NCI-H187 (cell line): ENCODE measurements around the gene CYBRD1.
"Not testable (repeated sequence)": the region's sequence is repeated elsewhere in the genome, so short reads cannot be mapped to it uniquely, and the experiment has no call there.

Source experiments
- DNase-seq, 2 experiments: peaks; one replicate each; lab custom pipeline; 2025; lab: John Stamatoyannopoulos, UW

CYBRD1 gene

GRCh38 chr2:171522052-171522787 lies at the start of gene CYBRD1:
Gene CYBRD1, plus strand, starts transcription at chr2:171522474. Its CDS starts 72 bp downstream, at chr2:171522546.
- no peak for DNase-seq

GRCh38 chr2:171475979-171476378 lies 46.3 kb upstream of the CYBRD1 start:
- DNase-seq: no peak

- no peak for DNase-seq
Observed at GRCh38 chr2:171478345-171478744, 43.9 kb upstream of the CYBRD1 start.

GRCh38 chr2:171479154-171479814 lies 43.0 kb upstream of the CYBRD1 start:
- no peak for DNase-seq

DNA sequence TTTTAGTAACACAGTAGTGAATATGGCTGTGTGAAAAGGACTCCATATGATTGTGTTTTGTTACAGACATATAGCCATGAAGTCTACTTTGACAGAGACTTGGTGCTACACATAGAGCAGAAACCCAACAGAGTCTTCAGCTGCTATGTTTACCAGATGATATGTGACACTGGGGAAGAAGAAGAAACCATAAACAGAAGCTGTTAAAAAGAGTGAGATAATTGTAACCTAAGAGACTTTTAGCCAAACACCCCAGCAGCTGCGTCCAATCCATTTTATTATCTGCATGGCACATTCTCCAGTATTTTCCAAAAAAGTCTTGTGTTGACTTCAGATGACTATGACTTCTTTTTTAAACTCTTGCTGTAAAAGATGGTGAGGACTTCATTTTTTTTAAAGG lies 41.4 kb upstream of the CYBRD1 start:
- DNase-seq: no peak

GRCh38 chr2:171482308-171482707 lies 40.0 kb upstream of the CYBRD1 start:
- DNase-seq: no peak

DNA sequence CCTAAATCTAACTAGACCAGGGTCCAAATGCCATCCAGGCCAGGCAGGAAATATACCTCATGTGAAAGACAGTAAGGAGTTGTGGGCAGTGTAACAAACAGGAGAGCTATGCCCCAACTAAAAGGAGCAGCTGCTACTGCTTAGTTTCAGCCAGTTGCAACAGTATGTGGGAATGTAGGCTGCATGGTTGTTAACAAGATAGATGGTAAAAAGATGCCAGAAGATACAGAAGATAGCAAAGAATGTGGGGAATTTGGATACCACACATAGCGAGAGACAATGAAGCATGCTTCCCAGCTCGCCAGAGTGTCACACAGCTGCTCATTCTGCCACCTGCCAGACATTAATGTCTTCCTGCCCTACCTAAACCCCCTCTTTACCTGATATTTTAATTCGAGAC lies 39.4 kb upstream of the CYBRD1 start:
- DNase-seq: no peak

DNA sequence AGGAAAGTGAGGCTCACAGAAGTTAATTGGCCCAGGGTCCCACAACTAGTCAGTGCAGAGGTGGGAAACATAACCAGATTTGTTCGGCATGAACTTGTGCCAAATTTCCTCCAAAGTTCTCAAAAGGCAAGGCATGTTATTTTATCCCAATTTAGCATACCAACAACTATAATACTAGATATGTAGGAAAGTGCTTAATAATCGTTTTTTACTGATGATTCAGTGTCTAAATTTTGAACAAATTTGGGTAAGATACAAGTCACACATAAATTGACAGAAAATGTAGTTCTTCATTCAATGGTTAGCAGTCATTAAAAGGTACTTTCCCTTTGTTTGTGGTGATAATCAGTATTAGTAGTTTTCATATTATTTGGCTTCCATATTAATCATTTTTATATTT lies 38.5 kb upstream of the CYBRD1 start:
- no peak for DNase-seq

DNA sequence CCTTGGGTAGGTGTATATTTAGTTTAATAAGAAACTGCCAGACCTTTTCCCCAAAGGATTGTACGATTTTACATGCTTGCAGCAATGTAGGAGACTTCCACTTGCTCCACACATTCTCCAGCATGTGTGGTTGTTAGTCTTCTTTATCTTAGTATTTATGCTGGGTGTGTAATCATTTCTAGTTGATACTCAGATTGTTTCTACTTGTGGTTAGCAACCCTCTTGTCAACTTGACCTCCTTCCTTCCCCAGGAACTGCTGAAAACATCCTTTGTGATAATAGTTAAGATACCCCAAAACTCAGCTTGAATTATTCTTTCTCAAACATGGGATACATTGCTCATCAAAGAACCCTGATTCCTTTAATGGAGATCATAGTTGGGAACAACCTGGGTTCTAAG lies 37.2 kb upstream of the CYBRD1 start:
- DNase-seq: no peak

GRCh38 chr2:171487201-171487600 lies 35.1 kb upstream of the CYBRD1 start:
- DNase-seq: no peak

DNA sequence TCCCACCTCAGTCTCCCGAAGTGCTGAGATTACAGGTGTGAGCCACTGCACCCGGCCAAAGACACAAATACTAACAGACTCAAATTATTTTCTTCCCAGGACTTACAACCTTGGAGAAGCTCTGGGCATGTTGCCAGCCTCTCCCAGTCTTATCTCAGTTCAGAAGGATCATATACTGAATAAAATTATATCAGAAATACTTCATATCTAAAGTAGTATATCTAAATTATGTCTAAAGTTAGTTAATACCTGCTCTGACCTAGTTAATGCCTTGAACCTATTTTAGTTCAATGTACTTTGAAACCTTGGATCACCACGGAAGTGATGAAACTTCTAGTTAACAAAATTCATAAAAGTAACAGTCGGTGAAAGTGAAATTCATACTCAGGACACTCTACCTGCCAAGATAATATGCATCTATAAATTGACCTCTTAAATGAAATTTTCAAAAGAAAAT lies 34.4 kb upstream of the CYBRD1 start:
- DNase-seq: no peak

- DNase-seq: no peak
Observed at GRCh38 chr2:171490577-171490976, 31.7 kb upstream of the CYBRD1 start.

DNA sequence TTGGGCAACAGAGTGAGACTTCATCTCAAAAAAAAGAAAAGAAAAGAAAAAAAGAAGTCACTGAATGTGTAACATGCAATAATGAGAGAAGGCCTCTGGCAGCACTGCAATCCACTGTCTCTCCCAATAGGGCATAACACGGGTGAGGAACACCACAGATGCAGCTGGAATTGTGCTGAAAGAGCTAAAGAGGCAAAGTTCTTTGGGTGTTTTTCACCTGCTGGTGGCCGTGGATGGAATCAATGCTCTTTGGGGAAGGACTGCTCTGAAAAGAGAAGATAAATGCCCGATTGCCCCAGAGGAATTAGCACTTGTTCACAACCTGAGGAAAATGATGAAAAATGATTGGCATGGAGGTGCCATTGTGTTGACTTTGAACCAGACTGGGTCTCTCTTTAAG lies 31.0 kb upstream of the CYBRD1 start:
- no peak for DNase-seq

- no peak for DNase-seq
Observed at GRCh38 chr2:171492664-171493063, 29.6 kb upstream of the CYBRD1 start.

GRCh38 chr2:171497664-171498063 lies 24.6 kb upstream of the CYBRD1 start:
- not testable (repeated sequence) for DNase-seq

- no peak for DNase-seq
Observed at GRCh38 chr2:171505374-171505773, 16.9 kb upstream of the CYBRD1 start.

DNA sequence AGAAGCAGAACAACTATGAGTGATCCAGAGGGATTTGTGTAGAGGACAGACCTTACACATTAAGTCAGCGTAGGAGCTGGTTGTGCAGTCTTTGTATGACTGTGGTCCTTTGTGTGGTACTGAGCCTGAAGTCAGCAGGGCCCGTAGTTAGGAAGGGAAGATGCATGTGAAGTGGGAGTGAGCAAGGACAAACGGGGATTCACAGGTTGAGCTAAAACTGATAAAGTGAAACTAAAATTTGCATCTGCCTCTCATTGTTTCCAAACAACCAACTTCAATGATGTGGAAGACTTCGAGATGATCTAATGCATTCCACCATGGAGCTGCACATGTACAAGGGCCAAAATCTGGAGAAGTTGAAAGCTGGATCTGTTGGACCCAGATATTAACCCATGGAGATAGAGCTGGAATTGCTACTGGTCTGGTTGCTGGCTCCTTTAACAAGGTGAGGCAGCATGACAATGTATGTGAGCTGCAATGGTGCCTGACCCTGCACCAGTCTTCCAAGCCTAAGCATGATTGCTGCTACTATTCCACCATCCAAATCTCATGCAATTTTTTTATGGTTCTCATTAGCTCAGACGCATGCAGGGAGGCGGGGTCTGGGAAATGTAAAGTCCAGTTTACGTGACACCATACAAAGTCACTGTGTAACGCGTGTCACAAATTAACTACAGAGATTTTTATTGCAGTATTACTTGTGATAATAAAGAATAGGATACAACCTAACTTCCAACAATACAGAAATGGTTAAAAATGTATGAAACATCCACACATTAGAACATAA lies 12.1 kb upstream of the CYBRD1 start:
- no peak for DNase-seq

- no peak for DNase-seq
Observed at GRCh38 chr2:171512014-171512413, 10.3 kb upstream of the CYBRD1 start.

GRCh38 chr2:171512683-171513195 lies 9.5 kb upstream of the CYBRD1 start:
- no peak for DNase-seq

DNA sequence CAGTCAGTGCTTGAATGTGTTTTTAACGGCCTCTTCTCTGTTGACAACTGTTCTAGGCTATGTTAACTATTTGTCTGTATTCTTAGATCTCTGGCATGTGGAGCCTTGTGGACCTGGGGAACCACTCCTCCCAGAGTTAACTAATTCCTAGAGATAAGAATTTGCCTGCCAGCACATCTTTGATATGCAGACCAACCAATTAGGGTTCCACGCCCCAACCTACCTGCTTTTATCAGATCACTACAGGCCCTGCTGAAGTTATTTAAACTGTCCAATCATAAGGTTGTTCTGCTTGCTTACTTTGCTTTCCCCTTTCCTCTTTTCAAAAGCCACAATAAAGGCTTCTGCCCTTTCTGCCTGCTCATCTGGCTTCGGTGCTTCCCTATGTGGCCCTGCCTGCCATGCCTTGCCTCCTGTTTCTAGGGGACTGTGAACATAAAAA lies 8.5 kb upstream of the CYBRD1 start:
- DNase-seq: no peak

GRCh38 chr2:171514908-171515582 lies 7.2 kb upstream of the CYBRD1 start:
- DNase-seq: no peak
